ENCODE measurements around the gene METTL25B. TPM values are rescaled to one million over a fixed set of nuclear protein-coding genes. Genes with fewer than 3 reads are reported as not detected.

The METTL25B gene
- polyA plus RNA-seq, 1 donor from 2014 or later: 13.1 TPM

DNA sequence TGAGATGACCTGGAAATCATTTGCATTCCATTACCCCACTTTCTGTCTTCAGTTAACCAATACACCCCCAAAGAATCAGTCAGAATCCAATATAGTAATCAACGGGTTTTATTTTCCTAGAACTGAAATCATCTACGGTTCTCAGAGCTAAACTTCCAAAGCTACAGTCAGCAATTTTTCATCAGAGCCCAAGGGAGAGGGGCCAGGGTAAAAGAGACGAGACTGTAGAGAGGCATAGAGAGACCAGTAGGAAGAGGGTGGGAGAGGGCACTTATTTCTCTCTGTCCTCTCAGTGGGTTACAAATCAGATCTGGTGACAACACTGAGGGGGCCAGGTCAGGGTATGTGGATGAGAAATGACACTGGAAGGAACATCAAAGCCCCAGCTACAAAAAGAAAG is 13.7 kb downstream of the METTL25B start:
- no peak for TF ChIP-seq POLR2AphosphoS5 (IDR thresholded peaks at IDR 0.05)
- TF ChIP-seq TAF1 (IDR thresholded peaks at IDR 0.05; ENCODE audit: low read depth): no peak
- TF ChIP-seq RAD21 (conservative IDR thresholded peaks at IDR 0.05): no peak
- TF ChIP-seq, protein P1, sequence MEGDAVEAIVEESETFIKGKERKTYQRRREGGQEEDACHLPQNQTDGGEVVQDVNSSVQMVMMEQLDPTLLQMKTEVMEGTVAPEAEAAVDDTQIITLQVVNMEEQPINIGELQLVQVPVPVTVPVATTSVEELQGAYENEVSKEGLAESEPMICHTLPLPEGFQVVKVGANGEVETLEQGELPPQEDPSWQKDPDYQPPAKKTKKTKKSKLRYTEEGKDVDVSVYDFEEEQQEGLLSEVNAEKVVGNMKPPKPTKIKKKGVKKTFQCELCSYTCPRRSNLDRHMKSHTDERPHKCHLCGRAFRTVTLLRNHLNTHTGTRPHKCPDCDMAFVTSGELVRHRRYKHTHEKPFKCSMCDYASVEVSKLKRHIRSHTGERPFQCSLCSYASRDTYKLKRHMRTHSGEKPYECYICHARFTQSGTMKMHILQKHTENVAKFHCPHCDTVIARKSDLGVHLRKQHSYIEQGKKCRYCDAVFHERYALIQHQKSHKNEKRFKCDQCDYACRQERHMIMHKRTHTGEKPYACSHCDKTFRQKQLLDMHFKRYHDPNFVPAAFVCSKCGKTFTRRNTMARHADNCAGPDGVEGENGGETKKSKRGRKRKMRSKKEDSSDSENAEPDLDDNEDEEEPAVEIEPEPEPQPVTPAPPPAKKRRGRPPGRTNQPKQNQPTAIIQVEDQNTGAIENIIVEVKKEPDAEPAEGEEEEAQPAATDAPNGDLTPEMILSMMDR (IDR thresholded peaks at IDR 0.05; ENCODE audit: poor library complexity, severe bottlenecking): no peak
- TF ChIP-seq, protein P2, sequence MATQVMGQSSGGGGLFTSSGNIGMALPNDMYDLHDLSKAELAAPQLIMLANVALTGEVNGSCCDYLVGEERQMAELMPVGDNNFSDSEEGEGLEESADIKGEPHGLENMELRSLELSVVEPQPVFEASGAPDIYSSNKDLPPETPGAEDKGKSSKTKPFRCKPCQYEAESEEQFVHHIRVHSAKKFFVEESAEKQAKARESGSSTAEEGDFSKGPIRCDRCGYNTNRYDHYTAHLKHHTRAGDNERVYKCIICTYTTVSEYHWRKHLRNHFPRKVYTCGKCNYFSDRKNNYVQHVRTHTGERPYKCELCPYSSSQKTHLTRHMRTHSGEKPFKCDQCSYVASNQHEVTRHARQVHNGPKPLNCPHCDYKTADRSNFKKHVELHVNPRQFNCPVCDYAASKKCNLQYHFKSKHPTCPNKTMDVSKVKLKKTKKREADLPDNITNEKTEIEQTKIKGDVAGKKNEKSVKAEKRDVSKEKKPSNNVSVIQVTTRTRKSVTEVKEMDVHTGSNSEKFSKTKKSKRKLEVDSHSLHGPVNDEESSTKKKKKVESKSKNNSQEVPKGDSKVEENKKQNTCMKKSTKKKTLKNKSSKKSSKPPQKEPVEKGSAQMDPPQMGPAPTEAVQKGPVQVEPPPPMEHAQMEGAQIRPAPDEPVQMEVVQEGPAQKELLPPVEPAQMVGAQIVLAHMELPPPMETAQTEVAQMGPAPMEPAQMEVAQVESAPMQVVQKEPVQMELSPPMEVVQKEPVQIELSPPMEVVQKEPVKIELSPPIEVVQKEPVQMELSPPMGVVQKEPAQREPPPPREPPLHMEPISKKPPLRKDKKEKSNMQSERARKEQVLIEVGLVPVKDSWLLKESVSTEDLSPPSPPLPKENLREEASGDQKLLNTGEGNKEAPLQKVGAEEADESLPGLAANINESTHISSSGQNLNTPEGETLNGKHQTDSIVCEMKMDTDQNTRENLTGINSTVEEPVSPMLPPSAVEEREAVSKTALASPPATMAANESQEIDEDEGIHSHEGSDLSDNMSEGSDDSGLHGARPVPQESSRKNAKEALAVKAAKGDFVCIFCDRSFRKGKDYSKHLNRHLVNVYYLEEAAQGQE (IDR thresholded peaks at IDR 0.05; ENCODE audit: borderline replicate concordance): no peak
- TF ChIP-seq MXI1 (conservative IDR thresholded peaks at IDR 0.05; ENCODE audit: poor library complexity, severe bottlenecking): no peak
- no peak for TF ChIP-seq EP300 (conservative IDR thresholded peaks at IDR 0.05; ENCODE audit: poor library complexity, severe bottlenecking)
- Histone ChIP-seq H2AFZ (ENCODE audit: low read depth, low read length) (no peak overlapping the region), H3K4me2 (ENCODE audit: low read length) (no peak overlapping the region), H3K27ac (ENCODE audit: low read length) (peak overlapping the region; percentile 88), H3K9me3 (ENCODE audit: low read length) (no peaks in the 10 kb centered on the region), H3K4me3 (ENCODE audit: low read length) (peak overlapping the region; percentile 77), H3K79me2 (replicated peaks; ENCODE audit: insufficient read depth, low read length) (peaks cover 20% of the 10 kb centered on the region), H4K20me1 (ENCODE audit: insufficient read depth) (no peaks in the 10 kb centered on the region), H3F3A (ENCODE audit: insufficient read depth, low read length, poor library complexity, severe bottlenecking) (no peaks in the 10 kb centered on the region), H3K9ac (ENCODE audit: low read length) (no peak overlapping the region), H3K27me3 (ENCODE audit: insufficient read depth, low read depth, low read length) (no peaks in the 10 kb centered on the region), H3K36me3 (ENCODE audit: insufficient read depth, low read length) (no peaks in the 10 kb centered on the region), H3K9me2 (ENCODE audit: insufficient read depth, low read length) (no peaks in the 10 kb centered on the region)

DNA sequence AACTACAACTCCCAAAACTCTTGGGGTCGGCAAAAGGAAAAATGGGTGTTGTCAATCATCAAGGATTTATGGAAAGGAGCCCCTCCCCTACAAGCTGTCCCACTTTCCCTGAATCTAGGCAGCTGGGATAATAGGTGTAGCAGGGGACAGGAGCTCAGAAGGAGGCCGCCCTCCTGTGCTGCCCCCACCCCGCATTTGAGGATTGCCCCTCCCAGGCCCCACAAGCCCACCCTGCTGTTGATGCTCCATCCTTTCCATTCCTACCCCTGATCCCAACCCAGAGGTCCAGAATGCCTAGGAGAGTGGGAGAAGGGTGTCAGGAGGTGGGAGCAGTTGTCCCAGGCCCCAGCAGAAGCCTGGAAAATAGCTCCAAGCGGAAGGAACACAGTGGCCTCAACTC is 14.5 kb downstream of the METTL25B start:
- Histone ChIP-seq H3K27me3 (ENCODE audit: insufficient read depth, low read depth, low read length) (no peaks in the 10 kb centered on the region), H4K20me1 (ENCODE audit: insufficient read depth) (no peaks in the 10 kb centered on the region), H3K36me3 (ENCODE audit: insufficient read depth, low read length) (no peaks in the 10 kb centered on the region), H3K4me2 (ENCODE audit: low read length) (no peak overlapping the region), H3K9me2 (ENCODE audit: insufficient read depth, low read length) (no peaks in the 10 kb centered on the region), H3K4me3 (ENCODE audit: low read length) (no peak overlapping the region), H3K79me2 (replicated peaks; ENCODE audit: insufficient read depth, low read length) (peaks cover 26% of the 10 kb centered on the region), H2AFZ (ENCODE audit: low read depth, low read length) (no peak overlapping the region), H3F3A (ENCODE audit: insufficient read depth, low read length, poor library complexity, severe bottlenecking) (no peaks in the 10 kb centered on the region), H3K9ac (ENCODE audit: low read length) (no peak overlapping the region), H3K27ac (ENCODE audit: low read length) (no peak overlapping the region), H3K9me3 (ENCODE audit: low read length) (no peaks in the 10 kb centered on the region)
- TF ChIP-seq, protein P2 (IDR thresholded peaks at IDR 0.05; ENCODE audit: borderline replicate concordance): no peak
- TF ChIP-seq TAF1 (IDR thresholded peaks at IDR 0.05; ENCODE audit: low read depth): no peak
- TF ChIP-seq EZH2 (IDR thresholded peaks at IDR 0.05; ENCODE audit: borderline replicate concordance, insufficient read depth, low read length, poor library complexity, severe bottlenecking): no peak
- TF ChIP-seq EP300 (conservative IDR thresholded peaks at IDR 0.05; ENCODE audit: poor library complexity, severe bottlenecking): no peak
- no peak for TF ChIP-seq RAD21 (conservative IDR thresholded peaks at IDR 0.05)
- TF ChIP-seq, protein P1 (IDR thresholded peaks at IDR 0.05; ENCODE audit: poor library complexity, severe bottlenecking): no peak
- TF ChIP-seq POLR2AphosphoS5 (IDR thresholded peaks at IDR 0.05): no peak
- TF ChIP-seq MXI1 (conservative IDR thresholded peaks at IDR 0.05; ENCODE audit: poor library complexity, severe bottlenecking): no peak
- TF ChIP-seq SMC3 (conservative IDR thresholded peaks at IDR 0.05; ENCODE audit: poor library complexity): no peak
